GM21367 (cell line): ENCODE measurements around the gene ATP6AP1.
A peak's percentile ranks its signal among the peaks of the same experiment; 100 is the strongest.

Source experiments
- ATAC-seq: cut with Tn5 transposase; IDR thresholded peaks from one replicate; pipeline ENCODE4 v1.9.1; 2021; ENCODE audit not compliant: unreplicated experiment

Gene ATP6AP1

GRCh38 chrX:154443992-154444754, 15.7 kb downstream of the ATP6AP1 start, which contains the start of gene FAM50A:
Gene FAM50A (plus strand): TSS chrX:154444141. CDS start chrX:154444236, 95 bp downstream.
- ATAC-seq: peak; percentile 63

DNA sequence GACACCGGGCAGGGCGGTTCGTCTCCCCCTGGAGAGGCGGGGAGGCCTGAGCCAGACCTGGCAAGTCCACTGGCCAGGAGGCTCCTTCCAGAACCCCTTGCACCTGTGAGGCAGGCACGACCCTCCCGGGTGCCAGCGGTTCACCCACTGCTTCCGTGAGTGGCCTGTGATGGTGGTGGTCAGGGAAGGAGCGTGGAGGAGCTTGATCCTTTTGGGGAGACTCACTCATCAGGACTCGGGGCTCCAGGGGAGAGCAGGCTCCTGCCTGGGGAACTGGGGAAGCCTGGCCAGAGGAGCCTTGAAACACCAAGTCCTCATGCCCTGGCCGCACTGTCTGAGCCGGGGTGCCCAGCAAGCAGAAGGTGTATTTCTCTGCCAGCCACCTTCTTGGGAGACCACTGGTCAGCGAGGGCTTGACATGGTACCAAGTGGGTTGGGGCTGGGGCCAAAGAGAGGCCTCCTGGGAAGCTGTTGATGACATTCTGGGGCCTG, 16.3 kb downstream of the ATP6AP1 start:
- ATAC-seq: no peak

GRCh38 chrX:154445776-154446175, 17.3 kb downstream of the ATP6AP1 start:
- ATAC-seq: no peak

- no peak for ATAC-seq
These were observed 18.0 kb downstream of the ATP6AP1 start for GRCh38 chrX:154446430-154446829.

DNA sequence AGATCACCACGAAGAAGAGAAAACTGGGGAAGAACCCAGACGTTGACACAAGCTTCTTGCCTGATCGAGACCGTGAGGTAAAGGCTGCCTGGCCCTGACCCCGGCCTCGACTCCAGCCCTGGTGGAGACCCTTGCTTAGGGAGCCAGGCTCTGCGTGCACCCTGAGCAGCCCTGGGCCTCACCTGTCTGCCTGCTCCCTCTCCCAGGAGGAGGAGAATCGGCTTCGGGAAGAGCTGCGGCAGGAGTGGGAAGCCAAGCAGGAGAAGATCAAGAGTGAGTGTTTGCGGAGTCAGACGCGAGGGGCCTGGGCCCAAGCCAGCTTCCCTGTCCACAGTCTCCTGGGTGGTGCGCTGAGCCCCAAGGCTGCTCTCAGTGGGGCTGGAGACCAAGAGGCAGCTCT, 20.0 kb downstream of the ATP6AP1 start:
- no peak for ATAC-seq

GRCh38 chrX:154449618-154450017, 21.1 kb downstream of the ATP6AP1 start:
- ATAC-seq: no peak

GRCh38 chrX:154450312-154450711, 21.8 kb downstream of the ATP6AP1 start:
- no peak for ATAC-seq

GRCh38 chrX:154452823-154453222, 24.3 kb downstream of the ATP6AP1 start:
- ATAC-seq: no peak

DNA sequence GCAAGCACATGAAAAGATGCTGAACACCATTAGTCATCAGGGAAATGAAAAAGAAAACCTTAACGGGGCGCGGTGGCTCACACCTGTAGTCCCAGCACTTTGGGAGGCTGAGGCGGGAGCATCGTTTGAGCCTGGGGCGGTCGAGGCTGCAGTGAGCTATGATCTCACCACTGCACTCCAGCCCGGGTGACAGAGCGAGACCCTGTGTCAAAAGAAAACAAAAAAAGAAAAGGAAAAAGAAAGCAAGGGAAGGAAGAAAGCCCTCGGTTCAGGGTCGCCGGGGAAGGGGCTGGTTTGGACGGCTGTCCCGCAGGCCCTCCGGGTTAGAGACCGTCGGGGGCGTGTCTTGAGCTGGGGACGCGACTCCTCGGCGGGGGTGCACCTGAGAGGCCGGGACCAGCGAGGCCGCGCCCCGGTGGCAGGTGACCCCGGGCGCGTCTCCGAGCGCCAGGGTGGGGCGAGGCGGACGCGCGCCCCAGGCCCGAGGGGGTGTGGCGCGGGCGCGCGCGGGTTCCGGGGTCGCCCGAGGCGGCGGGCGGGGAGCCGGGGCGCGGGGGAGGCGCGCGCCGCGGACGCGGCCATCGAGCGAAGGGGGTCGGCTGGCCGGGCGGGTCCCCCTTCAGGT, 29.1 kb downstream of the ATP6AP1 start:
- ATAC-seq: peak; percentile 57

DNA sequence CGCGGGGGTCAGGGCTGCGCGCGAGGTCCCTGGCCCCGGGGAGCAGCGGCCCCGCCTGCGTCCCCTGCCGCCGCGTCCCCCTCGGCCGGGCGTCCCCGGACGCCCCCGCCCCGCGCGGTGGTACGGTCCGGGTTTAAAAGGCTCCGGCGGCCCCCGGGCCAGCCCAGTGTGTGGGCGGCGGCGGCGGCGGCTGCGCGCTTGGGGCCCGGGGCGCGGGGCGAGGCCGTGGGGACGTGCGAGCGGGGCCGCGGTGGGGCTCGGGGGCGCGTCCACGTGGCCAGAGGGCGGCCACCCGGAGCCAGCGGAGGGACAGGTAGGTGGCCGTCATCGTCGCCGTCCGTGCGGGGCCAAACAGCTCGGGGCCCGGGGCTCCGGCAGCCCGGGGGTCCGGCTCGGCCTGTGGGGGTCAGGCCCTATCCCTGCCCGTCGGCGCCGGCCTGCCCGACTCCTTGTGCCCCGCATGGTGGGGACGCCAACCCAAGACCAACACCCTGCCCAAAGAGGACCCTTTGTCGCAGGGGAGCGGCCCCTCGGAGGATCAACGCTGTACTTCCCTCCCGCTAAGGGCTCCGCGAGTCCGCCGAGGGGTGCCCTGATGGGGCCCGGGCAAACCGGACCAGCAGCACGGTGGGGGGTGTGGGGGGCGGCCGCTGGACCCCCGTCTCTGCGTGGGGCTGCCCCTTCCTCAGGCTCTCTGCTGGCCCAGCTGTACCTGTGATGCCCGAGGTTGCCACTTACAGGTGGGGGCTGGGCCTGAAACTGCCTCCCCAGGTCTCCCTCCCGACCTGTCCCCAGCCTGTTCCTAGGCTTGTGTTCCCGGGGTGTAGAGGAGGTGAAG, 29.9 kb downstream of the ATP6AP1 start, which contains the start of gene PLXNA3:
TSS of gene PLXNA3 (plus strand) at position 166 of the 838 bp plus-strand sequence. CDS start 1,903 bp downstream, outside the sequence.
- ATAC-seq: peak; percentile 63

GRCh38 chrX:154458954-154459778, 30.7 kb downstream of the ATP6AP1 start:
- ATAC-seq: no peak

DNA sequence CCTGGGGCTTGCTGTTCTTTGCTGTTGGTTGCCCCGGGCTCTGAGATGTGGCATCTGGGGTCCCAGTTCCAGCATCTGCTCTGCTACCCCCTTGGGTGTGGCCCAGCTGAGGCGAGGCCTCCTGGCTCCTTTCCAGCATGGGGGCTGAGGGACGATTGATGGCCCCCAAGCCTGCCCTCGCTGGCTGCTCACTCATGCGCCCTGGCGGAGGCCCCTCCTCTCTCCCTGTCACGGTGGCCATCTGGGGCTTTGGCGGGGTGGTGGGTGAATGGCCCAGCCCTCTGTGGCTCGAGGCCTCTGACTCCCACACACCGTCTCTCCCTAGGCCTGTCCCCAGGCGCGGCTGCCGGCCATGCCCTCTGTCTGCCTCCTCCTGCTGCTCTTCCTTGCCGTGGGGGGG, 31.4 kb downstream of the ATP6AP1 start:
- no peak for ATAC-seq

DNA sequence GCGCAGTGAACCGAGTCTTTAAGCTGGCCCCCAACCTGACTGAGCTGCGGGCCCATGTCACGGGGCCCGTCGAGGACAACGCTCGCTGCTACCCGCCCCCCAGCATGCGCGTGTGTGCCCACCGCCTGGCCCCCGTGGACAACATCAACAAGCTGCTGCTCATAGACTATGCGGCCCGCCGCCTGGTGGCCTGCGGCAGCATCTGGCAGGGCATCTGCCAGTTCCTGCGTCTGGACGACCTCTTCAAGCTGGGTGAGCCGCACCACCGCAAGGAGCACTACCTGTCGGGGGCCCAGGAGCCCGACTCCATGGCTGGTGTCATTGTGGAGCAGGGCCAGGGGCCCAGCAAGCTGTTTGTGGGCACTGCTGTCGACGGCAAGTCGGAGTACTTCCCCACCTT, 31.8 kb downstream of the ATP6AP1 start:
- ATAC-seq: no peak

GRCh38 chrX:154462396-154462795, 33.9 kb downstream of the ATP6AP1 start:
- ATAC-seq: no peak

GRCh38 chrX:154463611-154464220, 35.2 kb downstream of the ATP6AP1 start:
- no peak for ATAC-seq

- ATAC-seq: no peak
These were observed 36.4 kb downstream of the ATP6AP1 start for GRCh38 chrX:154464806-154465365.

GRCh38 chrX:154465601-154466000, 37.1 kb downstream of the ATP6AP1 start:
- ATAC-seq: no peak

GRCh38 chrX:154466036-154466435, 37.6 kb downstream of the ATP6AP1 start:
- no peak for ATAC-seq

DNA sequence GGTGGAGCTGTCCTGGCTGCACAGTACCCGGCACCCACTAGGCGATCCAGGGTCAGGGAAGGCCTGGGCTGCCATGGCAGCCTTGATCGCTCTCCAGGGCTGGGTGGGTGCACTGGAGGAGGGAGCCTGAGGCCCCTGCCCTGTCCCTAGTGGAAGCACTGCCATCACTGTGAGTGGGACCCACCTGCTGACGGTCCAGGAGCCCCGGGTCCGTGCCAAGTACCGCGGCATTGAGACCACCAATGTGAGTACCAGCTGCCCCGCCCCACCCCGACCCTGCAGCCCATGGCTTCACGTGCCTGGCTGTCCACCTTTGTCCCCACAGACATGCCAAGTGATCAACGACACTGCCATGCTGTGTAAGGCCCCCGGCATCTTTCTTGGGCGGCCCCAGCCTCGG, 38.4 kb downstream of the ATP6AP1 start:
- ATAC-seq: no peak

- ATAC-seq: no peak
These were observed 39.1 kb downstream of the ATP6AP1 start for GRCh38 chrX:154467556-154467955.
